DND-41 (cell line): ENCODE measurements around the gene P2RX2.

Experiments used
- CTCF ChIP-seq: IDR thresholded peaks from 2 replicates; pipeline ENCODE4 v1.5.1; 2012; ENCODE audit warnings: borderline replicate concordance, low read length, moderate library complexity, mild to moderate bottlenecking; ENCODE audit not compliant: poor library complexity, severe bottlenecking; ENCODE audit errors: extremely low read depth
- EZH2 ChIP-seq: IDR thresholded peaks from 3 replicates; pipeline ENCODE4 v1.6.1; 2012; ENCODE audit warnings: borderline replicate concordance, low read depth, mild to moderate bottlenecking, moderate library complexity, low read length, inconsistent platforms; ENCODE audit not compliant: severe bottlenecking

GRCh38 chr12:132637811-132638210, 19.2 kb downstream of the P2RX2 start:
- TF ChIP-seq CTCF (no peak), EZH2 (no peak)
